ENCODE measurements around the gene PCBP2.

Gene PCBP2

DNA sequence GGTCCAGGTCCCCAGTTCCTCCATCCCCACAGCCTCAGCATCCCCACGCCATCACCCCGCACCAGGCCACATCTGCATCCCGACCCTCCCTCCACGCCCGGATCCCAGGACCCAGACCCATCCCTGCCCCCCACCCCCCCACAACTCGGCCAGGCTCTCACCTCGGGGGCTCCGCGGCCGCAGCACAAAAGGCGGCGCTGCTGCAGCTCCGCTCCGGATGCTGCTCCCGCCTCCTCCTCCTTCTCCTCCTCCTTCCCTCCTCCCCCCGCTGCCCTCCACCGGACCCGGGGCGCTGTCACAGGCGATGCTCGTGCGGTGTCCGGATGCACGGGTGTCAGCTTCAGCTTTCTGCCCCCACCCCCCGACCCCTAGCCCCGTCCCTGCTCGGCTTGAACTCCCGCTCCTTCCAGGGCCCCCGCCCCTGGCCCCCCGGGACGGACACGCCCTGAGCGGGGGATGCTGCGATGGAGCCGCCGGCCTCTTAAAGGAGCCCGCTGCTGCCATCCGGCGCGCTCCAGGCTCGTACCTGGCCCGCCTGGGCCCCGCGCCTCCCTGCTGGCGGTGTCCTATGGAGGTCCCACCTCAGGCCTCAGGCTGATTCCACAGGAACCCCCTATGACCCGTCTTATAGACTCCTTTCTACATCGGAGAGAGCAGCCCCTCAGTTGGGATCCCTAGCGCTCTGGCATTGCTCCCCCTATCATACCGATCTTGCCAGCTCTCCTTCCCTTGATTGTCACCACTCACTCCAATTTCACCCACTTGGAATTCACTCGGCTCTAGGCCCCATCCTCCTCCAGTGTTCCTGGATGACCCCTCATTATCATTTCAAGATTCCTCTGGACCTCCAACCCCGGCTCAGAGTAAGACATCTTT is 47.6 kb downstream of the PCBP2 start, which contains the start of gene MAP3K12:
Gene MAP3K12 (minus strand): TSS at position 193 of the 876 bp plus-strand sequence. CDS start 12,067 bp downstream, outside the sequence.
- peak; percentile 29; the same call in 1 of the 2 replicates for TF ChIP-seq ZBTB7A (IDR thresholded peaks at IDR 0.05; ENCODE audit: low read depth)
- TF ChIP-seq TAF1 (IDR thresholded peaks at IDR 0.05; ENCODE audit: low read depth): peak; percentile 37; the same call in 1 of the 2 replicates
- peak; percentile 24; the same call in 1 of the 2 replicates for TF ChIP-seq EGR1 (IDR thresholded peaks at IDR 0.05)
- no peak for TF ChIP-seq CEBPB (IDR thresholded peaks at IDR 0.05)

- TF ChIP-seq TAF1 (IDR thresholded peaks at IDR 0.05; ENCODE audit: low read depth) (no peak), CEBPB (IDR thresholded peaks at IDR 0.05) (peak; percentile 95)
These were observed 48.4 kb downstream of the PCBP2 start for GRCh38 chr12:53500142-53500775.

- TF ChIP-seq TEAD4 (IDR thresholded peaks at IDR 0.05) (no peak; the same call in none of the 2 replicates), EP300 (IDR thresholded peaks at IDR 0.05; ENCODE audit: borderline replicate concordance) (no peak; the same call in 1 of the 2 replicates), RAD21 (IDR thresholded peaks at IDR 0.05; ENCODE audit: low read depth) (no peak), MAX (IDR thresholded peaks at IDR 0.05) (peak; percentile 93), EGR1 (IDR thresholded peaks at IDR 0.05) (peak; percentile 39; the same call in 1 of the 2 replicates), NFIC (IDR thresholded peaks at IDR 0.05) (no peak; the same call in 1 of the 2 replicates), FOXM1 (IDR thresholded peaks at IDR 0.05; ENCODE audit: borderline replicate concordance, low read depth) (peak; percentile 46; the same call in 1 of the 2 replicates), TCF12 (IDR thresholded peaks at IDR 0.05; ENCODE audit: low read depth) (peak; percentile 66), USF1 (IDR thresholded peaks at IDR 0.05) (peak; percentile 52), YY1 (IDR thresholded peaks at IDR 0.05; ENCODE audit: low read depth) (peak; percentile 69), CREB1 (IDR thresholded peaks at IDR 0.05; ENCODE audit: low read depth) (peak; percentile 95), TAF1 (IDR thresholded peaks at IDR 0.05; ENCODE audit: low read depth) (peak; percentile 90), ZBTB7A (IDR thresholded peaks at IDR 0.05; ENCODE audit: low read depth) (peak; percentile 24; the same call in 1 of the 2 replicates), CEBPB (IDR thresholded peaks at IDR 0.05) (no peak; the same call in 1 of the 2 replicates)
- TF ChIP-seq, protein P1, sequence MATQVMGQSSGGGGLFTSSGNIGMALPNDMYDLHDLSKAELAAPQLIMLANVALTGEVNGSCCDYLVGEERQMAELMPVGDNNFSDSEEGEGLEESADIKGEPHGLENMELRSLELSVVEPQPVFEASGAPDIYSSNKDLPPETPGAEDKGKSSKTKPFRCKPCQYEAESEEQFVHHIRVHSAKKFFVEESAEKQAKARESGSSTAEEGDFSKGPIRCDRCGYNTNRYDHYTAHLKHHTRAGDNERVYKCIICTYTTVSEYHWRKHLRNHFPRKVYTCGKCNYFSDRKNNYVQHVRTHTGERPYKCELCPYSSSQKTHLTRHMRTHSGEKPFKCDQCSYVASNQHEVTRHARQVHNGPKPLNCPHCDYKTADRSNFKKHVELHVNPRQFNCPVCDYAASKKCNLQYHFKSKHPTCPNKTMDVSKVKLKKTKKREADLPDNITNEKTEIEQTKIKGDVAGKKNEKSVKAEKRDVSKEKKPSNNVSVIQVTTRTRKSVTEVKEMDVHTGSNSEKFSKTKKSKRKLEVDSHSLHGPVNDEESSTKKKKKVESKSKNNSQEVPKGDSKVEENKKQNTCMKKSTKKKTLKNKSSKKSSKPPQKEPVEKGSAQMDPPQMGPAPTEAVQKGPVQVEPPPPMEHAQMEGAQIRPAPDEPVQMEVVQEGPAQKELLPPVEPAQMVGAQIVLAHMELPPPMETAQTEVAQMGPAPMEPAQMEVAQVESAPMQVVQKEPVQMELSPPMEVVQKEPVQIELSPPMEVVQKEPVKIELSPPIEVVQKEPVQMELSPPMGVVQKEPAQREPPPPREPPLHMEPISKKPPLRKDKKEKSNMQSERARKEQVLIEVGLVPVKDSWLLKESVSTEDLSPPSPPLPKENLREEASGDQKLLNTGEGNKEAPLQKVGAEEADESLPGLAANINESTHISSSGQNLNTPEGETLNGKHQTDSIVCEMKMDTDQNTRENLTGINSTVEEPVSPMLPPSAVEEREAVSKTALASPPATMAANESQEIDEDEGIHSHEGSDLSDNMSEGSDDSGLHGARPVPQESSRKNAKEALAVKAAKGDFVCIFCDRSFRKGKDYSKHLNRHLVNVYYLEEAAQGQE (IDR thresholded peaks at IDR 0.05; ENCODE audit: low read depth): no peak
These were observed 49.1 kb downstream of the PCBP2 start, which contains the start of gene TARBP2 for GRCh38 chr12:53500776-53501614. TARBP2 (plus strand) TSS chr12:53501283; CDS start chr12:53501409, 126 bp downstream.

GRCh38 chr12:53501615-53502181 is 49.8 kb downstream of the PCBP2 start:
- no peak for TF ChIP-seq TAF1 (IDR thresholded peaks at IDR 0.05; ENCODE audit: low read depth)
- TF ChIP-seq USF1 (IDR thresholded peaks at IDR 0.05): no peak
- TF ChIP-seq NFIC (IDR thresholded peaks at IDR 0.05): peak; percentile 91
- no peak for TF ChIP-seq FOXM1 (IDR thresholded peaks at IDR 0.05; ENCODE audit: borderline replicate concordance, low read depth)
- TF ChIP-seq ZBTB7A (IDR thresholded peaks at IDR 0.05; ENCODE audit: low read depth): 0 out of 2 replicates have a peak, but pooled peaks have one; percentile 16

DNA sequence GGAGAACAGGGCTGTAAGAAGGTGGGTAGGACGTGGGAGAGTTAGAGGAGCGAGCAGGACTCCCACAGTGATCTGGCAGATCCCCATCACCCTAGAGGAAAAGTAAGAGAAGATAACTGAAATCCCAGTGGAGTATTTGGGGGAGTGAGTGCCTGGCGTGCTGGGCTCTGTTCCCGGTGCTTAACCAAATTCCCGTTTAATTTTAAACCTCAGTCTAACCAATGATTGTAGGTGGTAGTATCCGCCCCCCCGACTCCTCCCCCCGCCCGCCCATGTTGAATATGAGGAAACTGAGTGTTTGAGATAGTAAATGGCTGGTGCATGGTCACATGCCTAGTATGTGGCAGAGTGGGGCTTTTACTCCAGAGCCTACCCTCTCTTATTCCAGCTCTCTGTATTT is 50.4 kb downstream of the PCBP2 start:
- TF ChIP-seq RAD21 (IDR thresholded peaks at IDR 0.05; ENCODE audit: low read depth) (no peak), CEBPB (IDR thresholded peaks at IDR 0.05) (no peak), USF1 (IDR thresholded peaks at IDR 0.05) (no peak)

- TF ChIP-seq TEAD4 (IDR thresholded peaks at IDR 0.05) (no peak), FOXM1 (IDR thresholded peaks at IDR 0.05; ENCODE audit: borderline replicate concordance, low read depth) (no peak), RAD21 (IDR thresholded peaks at IDR 0.05; ENCODE audit: low read depth) (no peak), TAF1 (IDR thresholded peaks at IDR 0.05; ENCODE audit: low read depth) (no peak), CREB1 (IDR thresholded peaks at IDR 0.05; ENCODE audit: low read depth) (no peak), MAX (IDR thresholded peaks at IDR 0.05) (no peak), YY1 (IDR thresholded peaks at IDR 0.05; ENCODE audit: low read depth) (no peak), NFIC (IDR thresholded peaks at IDR 0.05) (no peak), USF1 (IDR thresholded peaks at IDR 0.05) (no peak), EGR1 (IDR thresholded peaks at IDR 0.05) (no peak), EP300 (IDR thresholded peaks at IDR 0.05; ENCODE audit: borderline replicate concordance) (no peak), ZBTB7A (IDR thresholded peaks at IDR 0.05; ENCODE audit: low read depth) (no peak), CEBPB (IDR thresholded peaks at IDR 0.05) (no peak), TCF12 (IDR thresholded peaks at IDR 0.05; ENCODE audit: low read depth) (no peak)
- TF ChIP-seq, protein P1 (IDR thresholded peaks at IDR 0.05; ENCODE audit: low read depth): no peak
These were observed 51.3 kb downstream of the PCBP2 start for GRCh38 chr12:53502983-53503728.
